ENCODE measurements around the gene SRSF10. TPM values are rescaled to one million over a fixed set of nuclear protein-coding genes. Genes with fewer than 3 reads are reported as not detected.

Gene SRSF10
- total RNA-seq, 1 donor from 2014 or later, result 92.4 TPM

GRCh38 chr1:24022581-24023361 is 42.6 kb upstream of the SRSF10 start:
- no peaks in the 10 kb centered on the region for H3K27me3 Mint-ChIP-seq (ENCODE audit: low read depth, unreplicated experiment)
- peak; percentile 93 for DNase-seq (ENCODE audit: low read depth)
- Histone ChIP-seq H3K27ac (ENCODE audit: low read depth, low read length) (peak overlapping the region; percentile 87), H3K9ac (ENCODE audit: low read length) (peak overlapping the region; percentile 70), H4K20me1 (ENCODE audit: insufficient read depth, low read length) (no peaks in the 10 kb centered on the region), H3K4me2 (ENCODE audit: low read length) (peak overlapping the region; percentile 79), H2AFZ (ENCODE audit: low read depth, low read length) (no peak overlapping the region), H3K9me3 (ENCODE audit: insufficient read depth, low read depth, low read length) (no peaks in the 10 kb centered on the region), H3K79me2 (ENCODE audit: insufficient read depth, low read length) (no peaks in the 10 kb centered on the region), H3K27me3 (ENCODE audit: insufficient read depth, low read length) (no peaks in the 10 kb centered on the region), H3K36me3 (ENCODE audit: insufficient read depth, low read length) (no peaks in the 10 kb centered on the region), H3K4me1 (ENCODE audit: insufficient read depth, low read length) (peaks cover 41% of the 10 kb centered on the region), H3K4me3 (ENCODE audit: insufficient read depth, low read depth, low read length) (no peak overlapping the region)
- H3K9me3 Mint-ChIP-seq (ENCODE audit: unreplicated experiment), result peaks cover 2% of the 10 kb centered on the region
- peaks cover 42% of the 10 kb centered on the region for H3K4me1 Mint-ChIP-seq (ENCODE audit: low read depth, unreplicated experiment)
- TF ChIP-seq CTCF (IDR thresholded peaks at IDR 0.05; ENCODE audit: insufficient read depth, low read depth, low read length) (no peak), EZH2 (IDR thresholded peaks at IDR 0.05; ENCODE audit: insufficient read depth, low read length) (no peak)
- H3K36me3 Mint-ChIP-seq (ENCODE audit: low read depth, unreplicated experiment), result no peaks in the 10 kb centered on the region
- FAIRE-seq, result no peak
- H3K27ac Mint-ChIP-seq (ENCODE audit: unreplicated experiment), result peak overlapping the region; percentile 97
- H3K4me3 Mint-ChIP-seq (ENCODE audit: unreplicated experiment), result peak overlapping the region; percentile 66

- Mint-ChIP-seq H3K4me1 (ENCODE audit: low read depth, unreplicated experiment) (peaks cover 45% of the 10 kb centered on the region), H3K4me3 (ENCODE audit: unreplicated experiment) (no peak overlapping the region)
Measured at GRCh38 chr1:24021403-24022266, 41.5 kb upstream of the SRSF10 start.

More at GRCh38 chr1:24021403-24022266, 41.5 kb upstream of the SRSF10 start:
- no peaks in the 10 kb centered on the region for H3K36me3 Mint-ChIP-seq (ENCODE audit: low read depth, unreplicated experiment)
- no peak for TF ChIP-seq EZH2 (IDR thresholded peaks at IDR 0.05; ENCODE audit: insufficient read depth, low read length)
- no peak for TF ChIP-seq CTCF (IDR thresholded peaks at IDR 0.05; ENCODE audit: insufficient read depth, low read depth, low read length)
- Histone ChIP-seq H3K9ac (ENCODE audit: low read length) (peak overlapping the region; percentile 70), H2AFZ (ENCODE audit: low read depth, low read length) (no peak overlapping the region), H3K4me2 (ENCODE audit: low read length) (peak overlapping the region; percentile 79), H3K9me3 (ENCODE audit: insufficient read depth, low read depth, low read length) (no peaks in the 10 kb centered on the region), H3K4me3 (ENCODE audit: insufficient read depth, low read depth, low read length) (peak overlapping the region; percentile 17), H3K27ac (ENCODE audit: low read depth, low read length) (peak overlapping the region; percentile 87), H4K20me1 (ENCODE audit: insufficient read depth, low read length) (no peaks in the 10 kb centered on the region), H3K36me3 (ENCODE audit: insufficient read depth, low read length) (no peaks in the 10 kb centered on the region), H3K27me3 (ENCODE audit: insufficient read depth, low read length) (no peaks in the 10 kb centered on the region), H3K79me2 (ENCODE audit: insufficient read depth, low read length) (no peaks in the 10 kb centered on the region), H3K4me1 (ENCODE audit: insufficient read depth, low read length) (peaks cover 41% of the 10 kb centered on the region)
- FAIRE-seq (no peak), DNase-seq (ENCODE audit: low read depth) (no peak)
- no peaks in the 10 kb centered on the region for H3K27me3 Mint-ChIP-seq (ENCODE audit: low read depth, unreplicated experiment)
- H3K9me3 Mint-ChIP-seq (ENCODE audit: unreplicated experiment), result peaks cover 2% of the 10 kb centered on the region
- H3K27ac Mint-ChIP-seq (ENCODE audit: unreplicated experiment), result peak overlapping the region; percentile 97
